ENCODE results near the gene COA8. TPM values are rescaled to one million over a fixed set of nuclear protein-coding genes. Genes with fewer than 3 reads are reported as not detected.

COA8 gene
- total and polyA plus RNA-seq, 2 of the 13 experiments (the other 11 are each of a cell fraction or from before 2014, with no cell fraction given) = 10.9 to 25.1 TPM

DNA sequence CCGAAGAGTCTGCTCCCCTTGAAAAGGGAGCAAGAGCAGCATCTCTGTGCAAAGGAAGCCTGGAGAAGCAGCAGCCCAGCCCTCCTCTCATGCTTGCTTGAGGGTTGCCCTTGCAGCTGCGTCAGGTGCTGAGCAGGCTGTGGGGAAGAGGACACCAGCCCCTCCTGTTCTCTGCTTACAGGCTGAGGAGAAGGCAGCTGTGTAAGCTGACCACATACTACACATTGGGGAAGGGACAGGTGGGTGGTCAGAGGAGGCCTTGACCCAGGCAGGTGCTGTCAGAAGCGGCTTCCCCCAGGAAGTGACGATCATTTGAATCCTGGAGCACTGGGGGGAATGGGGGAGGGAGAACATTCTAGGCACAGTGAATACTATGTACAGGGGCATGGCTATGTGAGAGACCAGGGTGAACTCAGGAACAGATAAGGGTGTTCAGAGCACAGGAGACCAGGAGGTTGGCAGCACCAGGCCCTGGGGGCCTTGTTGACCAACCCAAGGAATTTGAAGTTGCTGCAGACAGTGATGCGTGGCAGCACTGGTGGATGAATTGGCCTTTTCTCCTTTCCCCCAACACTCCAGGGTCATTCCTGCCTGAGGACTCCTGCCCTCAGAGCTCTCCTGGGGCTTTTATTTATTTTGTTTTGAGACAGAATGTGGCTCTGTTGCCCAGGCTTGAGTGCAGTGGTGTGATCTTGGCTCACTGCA is 63.5 kb downstream of the COA8 start (continued):
- TF ChIP-seq SSRP1 (CRISPR knock-in tag; IDR thresholded peaks at IDR 0.05) (no peak), SALL1 (CRISPR knock-in tag; IDR thresholded peaks at IDR 0.05) (peak; percentile 26; the same call in 1 of the 2 replicates), RARA (CRISPR knock-in tag; IDR thresholded peaks at IDR 0.05) (peak; percentile 20; the same call in 1 of the 2 replicates), PHF20 (CRISPR knock-in tag; IDR thresholded peaks at IDR 0.05) (no peak), SAP130 (CRISPR knock-in tag; IDR thresholded peaks at IDR 0.05; ENCODE audit: low read depth) (peak; percentile 54), ZNF747 (CRISPR knock-in tag; IDR thresholded peaks at IDR 0.05; ENCODE audit: borderline replicate concordance) (0 out of 2 replicates have a peak, but pooled peaks have one; percentile 13), ZFY (CRISPR knock-in tag; IDR thresholded peaks at IDR 0.05) (0 out of 2 replicates have a peak, but pooled peaks have one; percentile 26), ZNF274 (CRISPR knock-in tag; IDR thresholded peaks at IDR 0.05) (no peak), HIC2 (CRISPR knock-in tag; IDR thresholded peaks at IDR 0.05; ENCODE audit: low read depth) (0 out of 2 replicates have a peak, but pooled peaks have one; percentile 24), CHCHD3 (CRISPR knock-in tag; IDR thresholded peaks at IDR 0.05) (no peak), JUNB (CRISPR knock-in tag; IDR thresholded peaks at IDR 0.05; ENCODE audit: borderline replicate concordance) (no peak)
- TF ChIP-seq, protein P1, sequence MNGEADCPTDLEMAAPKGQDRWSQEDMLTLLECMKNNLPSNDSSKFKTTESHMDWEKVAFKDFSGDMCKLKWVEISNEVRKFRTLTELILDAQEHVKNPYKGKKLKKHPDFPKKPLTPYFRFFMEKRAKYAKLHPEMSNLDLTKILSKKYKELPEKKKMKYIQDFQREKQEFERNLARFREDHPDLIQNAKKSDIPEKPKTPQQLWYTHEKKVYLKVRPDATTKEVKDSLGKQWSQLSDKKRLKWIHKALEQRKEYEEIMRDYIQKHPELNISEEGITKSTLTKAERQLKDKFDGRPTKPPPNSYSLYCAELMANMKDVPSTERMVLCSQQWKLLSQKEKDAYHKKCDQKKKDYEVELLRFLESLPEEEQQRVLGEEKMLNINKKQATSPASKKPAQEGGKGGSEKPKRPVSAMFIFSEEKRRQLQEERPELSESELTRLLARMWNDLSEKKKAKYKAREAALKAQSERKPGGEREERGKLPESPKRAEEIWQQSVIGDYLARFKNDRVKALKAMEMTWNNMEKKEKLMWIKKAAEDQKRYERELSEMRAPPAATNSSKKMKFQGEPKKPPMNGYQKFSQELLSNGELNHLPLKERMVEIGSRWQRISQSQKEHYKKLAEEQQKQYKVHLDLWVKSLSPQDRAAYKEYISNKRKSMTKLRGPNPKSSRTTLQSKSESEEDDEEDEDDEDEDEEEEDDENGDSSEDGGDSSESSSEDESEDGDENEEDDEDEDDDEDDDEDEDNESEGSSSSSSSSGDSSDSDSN (CRISPR knock-in tag; IDR thresholded peaks at IDR 0.05) = peak; percentile 40; the same call in 1 of the 2 replicates
- TF ChIP-seq, protein P2, sequence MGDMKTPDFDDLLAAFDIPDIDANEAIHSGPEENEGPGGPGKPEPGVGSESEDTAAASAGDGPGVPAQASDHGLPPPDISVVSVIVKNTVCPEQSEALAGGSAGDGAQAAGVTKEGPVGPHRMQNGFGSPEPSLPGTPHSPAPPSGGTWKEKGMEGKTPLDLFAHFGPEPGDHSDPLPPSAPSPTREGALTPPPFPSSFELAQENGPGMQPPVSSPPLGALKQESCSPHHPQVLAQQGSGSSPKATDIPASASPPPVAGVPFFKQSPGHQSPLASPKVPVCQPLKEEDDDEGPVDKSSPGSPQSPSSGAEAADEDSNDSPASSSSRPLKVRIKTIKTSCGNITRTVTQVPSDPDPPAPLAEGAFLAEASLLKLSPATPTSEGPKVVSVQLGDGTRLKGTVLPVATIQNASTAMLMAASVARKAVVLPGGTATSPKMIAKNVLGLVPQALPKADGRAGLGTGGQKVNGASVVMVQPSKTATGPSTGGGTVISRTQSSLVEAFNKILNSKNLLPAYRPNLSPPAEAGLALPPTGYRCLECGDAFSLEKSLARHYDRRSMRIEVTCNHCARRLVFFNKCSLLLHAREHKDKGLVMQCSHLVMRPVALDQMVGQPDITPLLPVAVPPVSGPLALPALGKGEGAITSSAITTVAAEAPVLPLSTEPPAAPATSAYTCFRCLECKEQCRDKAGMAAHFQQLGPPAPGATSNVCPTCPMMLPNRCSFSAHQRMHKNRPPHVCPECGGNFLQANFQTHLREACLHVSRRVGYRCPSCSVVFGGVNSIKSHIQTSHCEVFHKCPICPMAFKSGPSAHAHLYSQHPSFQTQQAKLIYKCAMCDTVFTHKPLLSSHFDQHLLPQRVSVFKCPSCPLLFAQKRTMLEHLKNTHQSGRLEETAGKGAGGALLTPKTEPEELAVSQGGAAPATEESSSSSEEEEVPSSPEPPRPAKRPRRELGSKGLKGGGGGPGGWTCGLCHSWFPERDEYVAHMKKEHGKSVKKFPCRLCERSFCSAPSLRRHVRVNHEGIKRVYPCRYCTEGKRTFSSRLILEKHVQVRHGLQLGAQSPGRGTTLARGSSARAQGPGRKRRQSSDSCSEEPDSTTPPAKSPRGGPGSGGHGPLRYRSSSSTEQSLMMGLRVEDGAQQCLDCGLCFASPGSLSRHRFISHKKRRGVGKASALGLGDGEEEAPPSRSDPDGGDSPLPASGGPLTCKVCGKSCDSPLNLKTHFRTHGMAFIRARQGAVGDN (CRISPR knock-in tag; IDR thresholded peaks at IDR 0.05) = peak; percentile 62

Data from HepG2 (cell line).